HL-60 (cell line): ENCODE results near the gene CYB5A.
A peak's percentile ranks its signal among the peaks of the same experiment; 100 is the strongest.

Experiments used
- DNase-seq, 2 experiments: peaks; one replicate each; pipeline ENCODE4 v3.0.0-alpha.2; 2010 to 2020; ENCODE audit warnings: low read depth in 1 of 2, low spot score in 1 of 2
- H3K27ac ChIP-seq: fragments of 250-450 bp; sonication (Bioruptor Pico); replicated peaks from 2 replicates; pipeline ENCODE4 v1.5.1; 2020; ENCODE audit warnings: mild to moderate bottlenecking, moderate library complexity
- H3K27me3 ChIP-seq: fragments of 250-450 bp; sonication (Bioruptor Pico); 2 replicates; pipeline ENCODE4 v1.5.1; 2021; ENCODE audit warnings: mild to moderate bottlenecking, moderate library complexity; ENCODE audit not compliant: insufficient read depth, poor library complexity, severe bottlenecking
- H3K4me3 ChIP-seq: replicated peaks from 2 replicates; pipeline ENCODE4 v1.5.1; 2011; ENCODE audit warnings: mild to moderate bottlenecking, control low read depth, low read length; ENCODE audit not compliant: insufficient read depth
- GABPA ChIP-seq: IDR thresholded peaks from 2 replicates; pipeline ENCODE4 v1.6.1; 2012; ENCODE audit warnings: low read depth
- POLR2AphosphoS5 ChIP-seq: IDR thresholded peaks from 2 replicates; pipeline ENCODE4 v1.6.1; 2012; ENCODE audit warnings: low read depth
- SPI1 ChIP-seq: IDR thresholded peaks from 2 replicates; pipeline ENCODE4 v1.6.1; 2012; ENCODE audit warnings: low read depth, mild to moderate bottlenecking, borderline replicate concordance
- TF ChIP-seq, protein P1 (sequence below): IDR thresholded peaks from one replicate; pipeline ENCODE4 v1.5.1; 2011; ENCODE audit warnings: low read length, control low read depth, inconsistent platforms; ENCODE audit not compliant: insufficient read depth
- TF ChIP-seq, protein P2 (sequence below): IDR thresholded peaks from 2 replicates; pipeline ENCODE4 v1.6.1; 2012; ENCODE audit warnings: low read depth; ENCODE audit not compliant: insufficient replicate concordance

The CYB5A gene

DNA sequence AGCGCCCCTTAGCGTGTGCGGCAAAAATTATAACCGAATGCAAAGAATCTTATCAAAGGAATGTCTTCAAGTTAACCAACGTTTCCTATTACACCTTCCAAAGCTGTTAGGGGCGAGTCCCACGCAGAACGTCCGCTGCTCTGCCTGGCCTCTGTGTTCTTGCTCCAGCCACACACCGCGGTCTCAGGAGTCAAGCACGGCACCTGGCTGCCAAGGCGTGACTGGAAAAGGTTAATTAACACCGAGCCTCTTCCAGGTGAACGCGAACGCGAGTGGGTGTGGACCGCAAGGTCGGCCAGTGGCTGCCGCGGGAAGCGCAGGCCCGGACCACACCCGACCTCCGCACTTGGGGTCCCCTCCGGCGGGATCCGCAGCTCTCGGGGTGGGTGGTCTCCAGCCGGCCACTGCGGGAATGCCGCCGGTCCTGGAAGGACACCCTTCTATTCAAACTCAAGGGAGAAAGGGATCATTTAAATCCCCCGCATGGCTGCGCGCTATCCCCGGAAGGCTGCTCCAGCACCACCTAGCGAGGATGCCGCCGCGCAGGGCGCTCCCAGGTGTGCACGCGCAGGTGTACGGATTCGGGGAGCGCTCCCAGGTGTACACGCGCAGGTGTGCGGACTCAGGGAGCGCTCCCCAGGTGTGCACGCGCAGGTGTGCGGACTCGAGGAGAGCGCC lies 830 bp downstream of the CYB5A start:
- H3K27me3 ChIP-seq = no peaks in the 10 kb centered on the region
- no peak for DNase-seq
- H3K4me3 ChIP-seq = peak overlapping the region; percentile 99
- TF ChIP-seq, protein P1, sequence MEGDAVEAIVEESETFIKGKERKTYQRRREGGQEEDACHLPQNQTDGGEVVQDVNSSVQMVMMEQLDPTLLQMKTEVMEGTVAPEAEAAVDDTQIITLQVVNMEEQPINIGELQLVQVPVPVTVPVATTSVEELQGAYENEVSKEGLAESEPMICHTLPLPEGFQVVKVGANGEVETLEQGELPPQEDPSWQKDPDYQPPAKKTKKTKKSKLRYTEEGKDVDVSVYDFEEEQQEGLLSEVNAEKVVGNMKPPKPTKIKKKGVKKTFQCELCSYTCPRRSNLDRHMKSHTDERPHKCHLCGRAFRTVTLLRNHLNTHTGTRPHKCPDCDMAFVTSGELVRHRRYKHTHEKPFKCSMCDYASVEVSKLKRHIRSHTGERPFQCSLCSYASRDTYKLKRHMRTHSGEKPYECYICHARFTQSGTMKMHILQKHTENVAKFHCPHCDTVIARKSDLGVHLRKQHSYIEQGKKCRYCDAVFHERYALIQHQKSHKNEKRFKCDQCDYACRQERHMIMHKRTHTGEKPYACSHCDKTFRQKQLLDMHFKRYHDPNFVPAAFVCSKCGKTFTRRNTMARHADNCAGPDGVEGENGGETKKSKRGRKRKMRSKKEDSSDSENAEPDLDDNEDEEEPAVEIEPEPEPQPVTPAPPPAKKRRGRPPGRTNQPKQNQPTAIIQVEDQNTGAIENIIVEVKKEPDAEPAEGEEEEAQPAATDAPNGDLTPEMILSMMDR = no peak
- TF ChIP-seq SPI1 (no peak), POLR2AphosphoS5 (no peak)
- H3K27ac ChIP-seq = no peak overlapping the region

DNA sequence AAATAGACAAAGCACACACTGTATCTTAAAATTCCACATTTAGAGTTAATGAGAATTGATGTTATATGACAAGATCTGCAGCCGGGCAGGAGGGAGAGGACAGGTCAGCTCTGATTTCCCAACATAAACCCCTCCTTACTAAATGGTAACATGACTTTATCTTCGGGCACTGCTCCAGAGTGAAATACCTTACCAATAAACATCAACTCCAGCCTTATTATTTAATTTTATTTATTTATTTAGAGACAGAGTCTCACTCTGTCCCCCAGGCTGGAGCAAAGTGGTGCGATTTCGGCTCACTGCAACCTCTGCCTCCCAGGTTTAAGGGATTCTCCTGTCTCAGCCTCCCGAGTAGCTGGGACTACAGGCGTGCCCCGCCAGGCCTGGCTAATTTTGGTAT lies 1.7 kb downstream of the CYB5A start:
- TF ChIP-seq SPI1 (no peak), GABPA (no peak)
- DNase-seq = no peak
- Histone ChIP-seq H3K4me3 (no peak overlapping the region), H3K27ac (no peak overlapping the region), H3K27me3 (no peaks in the 10 kb centered on the region)

DNA sequence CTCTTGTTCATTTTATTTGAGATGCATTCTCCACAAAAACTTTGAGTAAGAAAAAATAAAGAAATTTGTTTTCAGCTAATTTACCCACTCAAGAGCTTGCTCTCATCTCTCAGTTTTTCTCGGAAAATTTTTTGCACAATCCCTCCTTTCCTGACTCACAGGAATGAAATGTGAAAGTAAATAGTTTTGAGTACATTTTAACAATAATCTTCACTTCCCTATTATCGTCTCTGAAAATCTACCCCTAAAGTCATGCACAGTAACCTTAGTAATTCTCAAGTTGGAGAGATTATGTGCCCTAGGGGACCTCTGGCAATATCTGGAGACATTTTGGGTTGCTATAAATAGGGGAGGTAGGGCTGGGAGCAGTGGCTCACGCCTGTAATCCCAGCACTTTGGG lies 2.6 kb downstream of the CYB5A start:
- no peak for TF ChIP-seq POLR2AphosphoS5
- no peak for TF ChIP-seq GABPA
- TF ChIP-seq SPI1 = peak; percentile 51; the same call in 1 of the 2 replicates
- TF ChIP-seq, protein P1 = no peak
- TF ChIP-seq, protein P2, sequence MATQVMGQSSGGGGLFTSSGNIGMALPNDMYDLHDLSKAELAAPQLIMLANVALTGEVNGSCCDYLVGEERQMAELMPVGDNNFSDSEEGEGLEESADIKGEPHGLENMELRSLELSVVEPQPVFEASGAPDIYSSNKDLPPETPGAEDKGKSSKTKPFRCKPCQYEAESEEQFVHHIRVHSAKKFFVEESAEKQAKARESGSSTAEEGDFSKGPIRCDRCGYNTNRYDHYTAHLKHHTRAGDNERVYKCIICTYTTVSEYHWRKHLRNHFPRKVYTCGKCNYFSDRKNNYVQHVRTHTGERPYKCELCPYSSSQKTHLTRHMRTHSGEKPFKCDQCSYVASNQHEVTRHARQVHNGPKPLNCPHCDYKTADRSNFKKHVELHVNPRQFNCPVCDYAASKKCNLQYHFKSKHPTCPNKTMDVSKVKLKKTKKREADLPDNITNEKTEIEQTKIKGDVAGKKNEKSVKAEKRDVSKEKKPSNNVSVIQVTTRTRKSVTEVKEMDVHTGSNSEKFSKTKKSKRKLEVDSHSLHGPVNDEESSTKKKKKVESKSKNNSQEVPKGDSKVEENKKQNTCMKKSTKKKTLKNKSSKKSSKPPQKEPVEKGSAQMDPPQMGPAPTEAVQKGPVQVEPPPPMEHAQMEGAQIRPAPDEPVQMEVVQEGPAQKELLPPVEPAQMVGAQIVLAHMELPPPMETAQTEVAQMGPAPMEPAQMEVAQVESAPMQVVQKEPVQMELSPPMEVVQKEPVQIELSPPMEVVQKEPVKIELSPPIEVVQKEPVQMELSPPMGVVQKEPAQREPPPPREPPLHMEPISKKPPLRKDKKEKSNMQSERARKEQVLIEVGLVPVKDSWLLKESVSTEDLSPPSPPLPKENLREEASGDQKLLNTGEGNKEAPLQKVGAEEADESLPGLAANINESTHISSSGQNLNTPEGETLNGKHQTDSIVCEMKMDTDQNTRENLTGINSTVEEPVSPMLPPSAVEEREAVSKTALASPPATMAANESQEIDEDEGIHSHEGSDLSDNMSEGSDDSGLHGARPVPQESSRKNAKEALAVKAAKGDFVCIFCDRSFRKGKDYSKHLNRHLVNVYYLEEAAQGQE = no peak
- Histone ChIP-seq H3K4me3 (no peak overlapping the region), H3K27ac (no peak overlapping the region), H3K27me3 (no peaks in the 10 kb centered on the region)
- DNase-seq = no peak

DNA sequence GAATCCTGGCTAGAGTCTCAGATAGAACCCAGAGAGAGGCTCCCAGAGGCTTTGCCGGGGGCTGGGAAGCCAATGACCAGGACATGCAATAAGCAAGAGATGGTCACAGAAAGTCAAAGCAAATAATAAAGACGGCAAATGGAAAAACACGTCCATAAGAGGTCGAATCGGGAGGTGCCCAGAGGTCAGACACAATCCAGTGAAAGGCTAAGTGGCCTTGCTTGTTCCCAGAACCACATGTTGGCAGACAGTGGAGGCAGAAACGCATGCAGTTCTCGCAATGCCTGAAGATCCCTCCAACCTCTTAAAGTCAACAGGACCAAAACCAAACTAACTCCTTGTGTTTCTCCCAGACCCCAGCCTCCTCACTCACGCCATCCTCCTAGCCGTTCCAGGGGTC lies 3.0 kb downstream of the CYB5A start:
- Histone ChIP-seq H3K27ac (no peak overlapping the region), H3K27me3 (no peaks in the 10 kb centered on the region), H3K4me3 (no peak overlapping the region)
- TF ChIP-seq SPI1 (no peak), GABPA (no peak), POLR2AphosphoS5 (no peak)
- TF ChIP-seq, protein P1 = no peak
- TF ChIP-seq, protein P2 = no peak
- no peak for DNase-seq
